Stimulated activated naive CD8-positive, alpha-beta T cell treated with anti-CD3 and anti-CD28 coated beads, Interleukin-15, Interleukin-2, amounts not matched to agents 100 U/mL and 50 U/mL, for 24 hours (primary cell): Measurements from ENCODE around the gene GRID2.

ENCODE experiments used
- ATAC-seq: fragments of 150-1000 bp; cut with Tn5 transposase; one replicate; pipeline ENCODE4 v1.10.0; 2021
- DNase-seq: peaks from one replicate; pipeline ENCODE4 v3.0.0; 2021

The GRID2 gene

DNA sequence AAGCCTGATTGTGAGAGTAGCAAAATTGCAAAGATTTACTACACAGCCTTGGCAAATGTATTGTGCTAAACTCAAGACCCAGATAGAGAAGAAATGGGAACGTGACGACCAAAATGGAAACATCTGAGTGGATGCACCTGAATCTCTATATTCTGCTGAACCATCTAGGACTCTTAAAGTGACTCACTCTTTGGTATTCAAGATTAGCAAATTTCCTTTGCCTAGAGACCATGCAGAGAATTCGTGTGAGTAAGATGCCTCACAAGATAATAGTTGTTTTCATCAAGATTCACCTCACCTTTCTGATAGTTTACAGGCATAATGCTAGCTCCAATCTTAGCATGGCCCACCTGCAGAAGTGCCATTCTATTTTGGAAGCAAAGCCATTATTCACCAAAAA, 1510.4 kb downstream of the GRID2 start:
- ATAC-seq = no peak
- no peak for DNase-seq

DNA sequence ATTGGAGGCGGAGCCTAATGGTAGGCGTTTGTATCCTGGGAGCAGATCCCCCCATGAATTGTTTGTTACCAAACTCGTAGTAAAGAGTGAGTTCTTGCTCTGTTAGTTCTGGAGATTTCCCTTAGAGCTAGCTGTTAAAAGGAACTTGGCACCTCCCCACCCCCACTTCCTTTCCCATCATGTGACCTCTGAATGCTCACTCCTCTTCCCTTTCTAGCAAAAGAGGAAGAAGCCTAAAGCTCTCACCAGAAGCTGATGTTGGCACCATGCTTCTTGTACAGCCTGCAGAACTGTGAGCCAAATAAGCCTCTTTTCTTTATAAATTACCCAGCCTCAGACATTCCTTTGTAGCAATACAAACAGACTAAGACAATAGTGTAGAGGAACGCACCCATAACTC, 1511.0 kb downstream of the GRID2 start:
- DNase-seq = no peak
- no peak for ATAC-seq
